ENCODE data around the gene GPRC5A. TPM values are rescaled to one million over a fixed set of nuclear protein-coding genes. Genes with fewer than 3 reads are reported as not detected.

GPRC5A gene
- total RNA-seq, 1 donor from 2014 or later: 26.8 TPM

GRCh38 chr12:12891881-12892355 is 556 bp downstream of the GPRC5A start:
- Histone ChIP-seq H3K27ac (peak overlapping the region; percentile 87), H3K4me1 (peaks cover 28% of the 10 kb centered on the region), H3K4me3 (peak overlapping the region; percentile 52 to 54), H3K9me3 (no peaks in the 10 kb centered on the region), H3K36me3 (no peaks in the 10 kb centered on the region), H3K27me3 (no peaks in the 10 kb centered on the region)
- no peak for DNase-seq (ENCODE audit: extremely low spot score in 2 of 2)
- TF ChIP-seq POLR2AphosphoS5 (IDR thresholded peaks at IDR 0.05; ENCODE audit: insufficient read depth in 1 of 2, low read depth in 1 of 2): no peak
- TF ChIP-seq, protein P1, sequence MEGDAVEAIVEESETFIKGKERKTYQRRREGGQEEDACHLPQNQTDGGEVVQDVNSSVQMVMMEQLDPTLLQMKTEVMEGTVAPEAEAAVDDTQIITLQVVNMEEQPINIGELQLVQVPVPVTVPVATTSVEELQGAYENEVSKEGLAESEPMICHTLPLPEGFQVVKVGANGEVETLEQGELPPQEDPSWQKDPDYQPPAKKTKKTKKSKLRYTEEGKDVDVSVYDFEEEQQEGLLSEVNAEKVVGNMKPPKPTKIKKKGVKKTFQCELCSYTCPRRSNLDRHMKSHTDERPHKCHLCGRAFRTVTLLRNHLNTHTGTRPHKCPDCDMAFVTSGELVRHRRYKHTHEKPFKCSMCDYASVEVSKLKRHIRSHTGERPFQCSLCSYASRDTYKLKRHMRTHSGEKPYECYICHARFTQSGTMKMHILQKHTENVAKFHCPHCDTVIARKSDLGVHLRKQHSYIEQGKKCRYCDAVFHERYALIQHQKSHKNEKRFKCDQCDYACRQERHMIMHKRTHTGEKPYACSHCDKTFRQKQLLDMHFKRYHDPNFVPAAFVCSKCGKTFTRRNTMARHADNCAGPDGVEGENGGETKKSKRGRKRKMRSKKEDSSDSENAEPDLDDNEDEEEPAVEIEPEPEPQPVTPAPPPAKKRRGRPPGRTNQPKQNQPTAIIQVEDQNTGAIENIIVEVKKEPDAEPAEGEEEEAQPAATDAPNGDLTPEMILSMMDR (IDR thresholded peaks at IDR 0.05): no peak
- TF ChIP-seq POLR2A (IDR thresholded peaks at IDR 0.05): no peak
- intact Hi-C loops (cut with DNase I): no loop called here

GRCh38 chr12:12892681-12893141 is 1.3 kb downstream of the GPRC5A start:
- no peak for DNase-seq (ENCODE audit: extremely low spot score in 2 of 2)
- Histone ChIP-seq H3K4me1 (peaks cover 28% of the 10 kb centered on the region), H3K27ac (peak overlapping the region; percentile 87), H3K9me3 (no peaks in the 10 kb centered on the region), H3K36me3 (no peaks in the 10 kb centered on the region), H3K4me3 (peak overlapping the region; percentile 52 to 54), H3K27me3 (no peaks in the 10 kb centered on the region)
- TF ChIP-seq POLR2A (IDR thresholded peaks at IDR 0.05) (no peak), POLR2AphosphoS5 (IDR thresholded peaks at IDR 0.05; ENCODE audit: insufficient read depth in 1 of 2, low read depth in 1 of 2) (peak in 1 of 2 donors; percentile 25)
- TF ChIP-seq, protein P1 (IDR thresholded peaks at IDR 0.05): no peak
- intact Hi-C loops (cut with DNase I): no loop called here

DNA sequence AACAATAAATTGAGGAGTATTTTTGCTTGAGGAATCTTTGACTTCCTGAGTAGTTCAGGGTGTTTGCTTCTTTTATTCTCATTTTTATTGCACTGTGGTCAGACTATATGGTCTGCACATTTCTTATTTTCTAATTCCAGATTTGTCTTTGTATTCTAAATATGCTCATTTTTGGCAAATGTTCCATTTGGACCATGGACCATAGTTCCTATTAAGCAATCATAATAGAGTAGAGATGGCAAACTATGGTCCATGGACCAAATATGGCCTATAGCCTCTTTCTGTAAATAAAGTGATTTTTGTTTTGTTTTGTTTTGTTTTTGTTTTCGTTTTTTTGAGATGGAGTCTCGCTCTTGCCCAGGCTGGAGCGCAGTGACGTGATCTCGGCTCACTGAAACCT is 2.1 kb downstream of the GPRC5A start:
- TF ChIP-seq POLR2A (IDR thresholded peaks at IDR 0.05) (no peak), POLR2AphosphoS5 (IDR thresholded peaks at IDR 0.05; ENCODE audit: insufficient read depth in 1 of 2, low read depth in 1 of 2) (no peak)
- TF ChIP-seq, protein P1 (IDR thresholded peaks at IDR 0.05): no peak
- intact Hi-C loops (cut with DNase I): no loop called here
- no peaks in the 10 kb centered on the region for H3K36me3 ChIP-seq
- peaks cover 28% of the 10 kb centered on the region for H3K4me1 ChIP-seq
- no peaks in the 10 kb centered on the region for H3K9me3 ChIP-seq
- no peaks in the 10 kb centered on the region for H3K27me3 ChIP-seq
- no peak for DNase-seq (ENCODE audit: extremely low spot score in 2 of 2)
- H3K27ac ChIP-seq: peak overlapping the region; percentile 87
- H3K4me3 ChIP-seq: peak overlapping the region in 1 of 2 donors; percentile 52

DNA sequence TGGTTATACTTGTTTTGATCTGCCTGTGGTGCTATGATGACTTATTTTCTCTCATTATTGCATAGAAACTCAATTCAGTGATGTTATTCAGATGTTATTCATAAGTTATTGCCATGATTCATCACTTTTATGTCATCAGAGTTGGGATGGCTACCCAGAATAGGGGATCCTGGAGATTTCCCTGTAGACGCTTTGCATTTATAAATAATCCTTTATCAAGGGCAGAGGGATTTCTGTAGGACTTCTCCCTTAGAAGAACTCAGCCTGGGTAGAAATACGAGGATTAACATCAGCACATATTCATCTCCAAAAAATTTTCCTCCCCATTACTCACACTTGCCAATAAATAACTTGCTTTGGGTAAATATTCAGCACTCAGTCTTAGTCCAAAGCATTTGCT is 4.9 kb downstream of the GPRC5A start:
- TF ChIP-seq, protein P1 (IDR thresholded peaks at IDR 0.05): no peak
- TF ChIP-seq POLR2AphosphoS5 (IDR thresholded peaks at IDR 0.05; ENCODE audit: insufficient read depth in 1 of 2, low read depth in 1 of 2) (no peak), POLR2A (IDR thresholded peaks at IDR 0.05) (no peak)
- no peak for DNase-seq (ENCODE audit: extremely low spot score in 2 of 2)
- Histone ChIP-seq H3K4me1 (peaks cover 39% of the 10 kb centered on the region), H3K9me3 (no peaks in the 10 kb centered on the region), H3K36me3 (no peaks in the 10 kb centered on the region), H3K27ac (peak overlapping the region; percentile 92), H3K27me3 (no peaks in the 10 kb centered on the region), H3K4me3 (no peak overlapping the region)
- intact Hi-C loops (cut with DNase I): no loop called here

GRCh38 chr12:12897302-12897701 is 5.9 kb downstream of the GPRC5A start:
- no peaks in the 10 kb centered on the region for H3K27me3 ChIP-seq
- DNase-seq (ENCODE audit: extremely low spot score in 2 of 2): no peak
- no peaks in the 10 kb centered on the region for H3K9me3 ChIP-seq
- TF ChIP-seq, protein P1 (IDR thresholded peaks at IDR 0.05): no peak
- TF ChIP-seq POLR2A (IDR thresholded peaks at IDR 0.05) (no peak), POLR2AphosphoS5 (IDR thresholded peaks at IDR 0.05; ENCODE audit: insufficient read depth in 1 of 2, low read depth in 1 of 2) (no peak)
- intact Hi-C loops (cut with DNase I): no loop called here
- H3K27ac ChIP-seq: peak overlapping the region; percentile 92
- H3K36me3 ChIP-seq: no peaks in the 10 kb centered on the region
- peaks cover 39% of the 10 kb centered on the region for H3K4me1 ChIP-seq
- H3K4me3 ChIP-seq: no peak overlapping the region
